SK-N-SH (cell line): ENCODE measurements around the gene PIGN.

Experiments used
- CTCF ChIP-seq: fragments of 200-600 bp; sonication (generic); IDR thresholded peaks from 2 replicates; pipeline ENCODE4 v1.6.1; 2017; ENCODE audit warnings: antibody characterized with exemption, mild to moderate bottlenecking, moderate library complexity
- EP300 ChIP-seq, 2 experiments: IDR thresholded peaks; 2 replicates each; pipeline versions ENCODE4 v1.4.0 to v1.6.1; 2012; ENCODE audit warnings: borderline replicate concordance in 1 of 2, low read depth in 1 of 2, low read length in 1 of 2
- EZH2phosphoT487 ChIP-seq: fragments of 200-600 bp; sonication (generic); IDR thresholded peaks from 2 replicates; pipeline ENCODE4 v1.6.1; 2017; ENCODE audit warnings: low read depth, mixed run types, mild to moderate bottlenecking, antibody characterized with exemption, moderate library complexity, borderline replicate concordance
- JUND ChIP-seq: IDR thresholded peaks from 2 replicates; pipeline ENCODE4 v1.4.0; 2012
- MAX ChIP-seq: IDR thresholded peaks from 2 replicates; pipeline ENCODE4 v1.4.0; 2012; ENCODE audit warnings: low read depth
- POLR2AphosphoS5 ChIP-seq: IDR thresholded peaks from 2 replicates; pipeline ENCODE4 v1.6.1; 2012; ENCODE audit warnings: low read depth, low read length
- RAD21 ChIP-seq: IDR thresholded peaks from 2 replicates; pipeline ENCODE4 v1.6.1; 2012; ENCODE audit warnings: mild to moderate bottlenecking, low read length
- REST ChIP-seq: IDR thresholded peaks from 2 replicates; pipeline ENCODE4 v1.6.1; 2012; ENCODE audit warnings: mild to moderate bottlenecking, low read depth, low read length, moderate library complexity
- RFX5 ChIP-seq: IDR thresholded peaks from 2 replicates; pipeline ENCODE4 v1.6.1; 2012; ENCODE audit warnings: mild to moderate bottlenecking, improper control_type of control experiment, low read length
- TAF1 ChIP-seq: IDR thresholded peaks from 2 replicates; pipeline ENCODE4 v1.6.1; 2012; ENCODE audit warnings: low read depth, mild to moderate bottlenecking, low read length, moderate library complexity, borderline replicate concordance
- TCF12 ChIP-seq: IDR thresholded peaks from 2 replicates; pipeline ENCODE4 v1.4.0; 2012
- USF2 ChIP-seq: fragments of 150-350 bp; IDR thresholded peaks from 2 replicates; pipeline ENCODE4 v1.6.1; 2017; ENCODE audit warnings: antibody characterized with exemption, low read length, low read depth, borderline replicate concordance
- ZBTB33 ChIP-seq: IDR thresholded peaks from 2 replicates; pipeline ENCODE4 v1.4.0; 2012; ENCODE audit warnings: low read depth, borderline replicate concordance

GRCh38 chr18:62206593-62206992 is 19.7 kb upstream of the PIGN start:
- TF ChIP-seq CTCF, result no peak
- TF ChIP-seq POLR2AphosphoS5, result no peak
- no peak for TF ChIP-seq MAX
- TF ChIP-seq TAF1, result no peak
- TF ChIP-seq EP300 (IDR thresholded peaks at IDR 0.05; ENCODE audit: borderline replicate concordance in 1 of 2, low read depth in 1 of 2, low read length in 1 of 2), result no peak
- TF ChIP-seq EZH2phosphoT487, result no peak
- no peak for TF ChIP-seq USF2
- no peak for TF ChIP-seq ZBTB33
- TF ChIP-seq RAD21, result no peak
- no peak for TF ChIP-seq REST
- no peak for TF ChIP-seq TCF12
- TF ChIP-seq JUND, result no peak
- no peak for TF ChIP-seq RFX5
